B cell (primary cell): ENCODE measurements around the gene TSSK2. TPM values are rescaled to one million over a fixed set of nuclear protein-coding genes. Genes with fewer than 3 reads are reported as not detected.

Experiments
- ATAC-seq: fragments of 200-7000 bp; cut with Tn5 transposase; one replicate; pipeline ENCODE4 v1.10.0; 2021; ENCODE audit warnings: low read depth, mild to moderate bottlenecking, moderate number of reproducible peaks, moderate library complexity
- CTCF ChIA-PET: fragments of 350-600 bp; sonication (Branson Sonifier 250); formaldehyde crosslinking; loops from one replicate; lab custom pipeline; 2021; ENCODE audit warnings: antibody characterized with exemption, inconsistent platforms; lab: Charles Lee
- POLR2A ChIA-PET: fragments of 350-600 bp; sonication (Branson Sonifier 250); formaldehyde crosslinking; loops from one replicate; lab custom pipeline; 2021; ENCODE audit warnings: antibody characterized with exemption; lab: Charles Lee
- DNase-seq: peaks from one replicate; pipeline ENCODE4 v3.0.0; 2013
- H2AFZ ChIP-seq: 2 replicates; pipeline ENCODE4 v1.6.1; 2012; ENCODE audit warnings: mild to moderate bottlenecking, low read depth, low read length; ENCODE audit not compliant: insufficient read depth, poor library complexity, severe bottlenecking
- H3K27ac ChIP-seq, 2 donors: 1 replicate in 1 of 2; 2 replicates in 1 of 2; pipeline ENCODE4 v1.5.1; 2012 to 2013; ENCODE audit warnings: low read length in 2 of 2, mild to moderate bottlenecking in 2 of 2, moderate library complexity in 1 of 2
- H3K27me3 ChIP-seq, 4 experiments: fragments of 200-600 bp in 1 of 4; sonication (generic) in 1 of 4; replicated peaks in 1 of 4; 1 replicate in 2 of 4; 2 replicates in 2 of 4; pipeline versions ENCODE4 v1.6.1 to v1.7.0; 2013 to 2016; ENCODE audit warnings: low read length in 3 of 4, mild to moderate bottlenecking in 2 of 4, mixed read lengths in 1 of 4, moderate library complexity in 1 of 4; ENCODE audit not compliant: insufficient read depth in 4 of 4, control insufficient read depth in 3 of 4; ENCODE audit errors: control extremely low read depth in 1 of 4
- H3K36me3 ChIP-seq, 2 experiments: replicated peaks in 1 of 2; 1 replicate in 1 of 2; 2 replicates in 1 of 2; pipeline versions ENCODE4 v1.6.1 to v1.7.1; 2013; ENCODE audit warnings: low read length in 1 of 2; ENCODE audit not compliant: insufficient read depth in 2 of 2, control insufficient read depth in 1 of 2; ENCODE audit errors: control extremely low read depth in 1 of 2, extremely low read depth in 1 of 2
- H3K4me1 ChIP-seq, 2 donors: fragments of 200-600 bp in 1 of 2; sonication (generic) in 1 of 2; 1 replicate in 1 of 2; 2 replicates in 1 of 2; pipeline versions ENCODE4 v1.5.1 to v1.6.1; 2013 to 2017; ENCODE audit warnings: low read length in 2 of 2; ENCODE audit not compliant: control insufficient read depth in 2 of 2, insufficient read depth in 2 of 2
- H3K4me2 ChIP-seq: replicated peaks from 2 replicates; pipeline ENCODE3; 2012; ENCODE audit warnings: mild to moderate bottlenecking, low read depth, low read length; ENCODE audit not compliant: poor library complexity, severe bottlenecking
- H3K4me3 ChIP-seq, 5 experiments: fragments of 200-600 bp in 1 of 5; sonication (generic) in 1 of 5; 1 replicate in 3 of 5; 2 replicates in 2 of 5; pipeline versions ENCODE4 v1.5.1 to v1.7.0; 2011 to 2016; ENCODE audit warnings: low read length in 4 of 5, mild to moderate bottlenecking in 4 of 5, low read depth in 2 of 5, control low read depth in 1 of 5, moderate library complexity in 1 of 5; ENCODE audit not compliant: insufficient read depth in 1 of 5; ENCODE audit errors: control extremely low read depth in 1 of 5, extremely low read depth in 1 of 5
- H3K79me2 ChIP-seq: fragments of 200-600 bp; sonication (generic); one replicate; pipeline ENCODE4 v1.6.0; 2016; ENCODE audit warnings: low read length; ENCODE audit not compliant: control insufficient read depth, insufficient read depth
- H3K9ac ChIP-seq: fragments of 200-600 bp; sonication (generic); 2 replicates; pipeline ENCODE4 v1.6.1; 2017; ENCODE audit warnings: mild to moderate bottlenecking, low read length, moderate library complexity
- H3K9me3 ChIP-seq, 3 donors: one replicate each; pipeline versions ENCODE4 v1.6.1 to v1.7.1; 2013; ENCODE audit warnings: low read length in 2 of 3; ENCODE audit not compliant: control insufficient read depth in 2 of 3, insufficient read depth in 1 of 3; ENCODE audit errors: control extremely low read depth in 1 of 3
- H4K20me1 ChIP-seq: 2 replicates; pipeline ENCODE4 v1.6.0; 2012; ENCODE audit warnings: mild to moderate bottlenecking, low read length; ENCODE audit not compliant: insufficient read depth, control insufficient read depth, poor library complexity, severe bottlenecking
- H3K27ac Mint-ChIP-seq: one replicate; pipeline ENCODE4 v1.8.0; 2021; ENCODE audit warnings: mixed read lengths
- H3K27me3 Mint-ChIP-seq: one replicate; pipeline ENCODE4 v1.8.0; 2021; ENCODE audit warnings: mixed read lengths
- H3K4me1 Mint-ChIP-seq: one replicate; pipeline ENCODE4 v1.8.0; 2021; ENCODE audit warnings: mixed read lengths
- H3K4me3 Mint-ChIP-seq: one replicate; pipeline ENCODE4 v1.8.0; 2021; ENCODE audit warnings: mixed read lengths
- H3K9me3 Mint-ChIP-seq: one replicate; pipeline ENCODE4 v1.8.0; 2022; ENCODE audit warnings: mixed read lengths; ENCODE audit not compliant: insufficient read depth
- EZH2 ChIP-seq: IDR thresholded peaks from 2 replicates; pipeline ENCODE4 v1.6.1; 2012; ENCODE audit warnings: borderline replicate concordance, low read depth, mild to moderate bottlenecking, moderate library complexity, low read length; ENCODE audit not compliant: insufficient read depth, poor library complexity, severe bottlenecking
- WGBS: methylation state at CpG from one replicate; pipeline ENCODE4 v1.1.5; 2013; ENCODE audit warnings: missing lambda C conversion rate; ENCODE audit not compliant: insufficient coverage; 5-methylcytosine and 5-hydroxymethylcytosine counted together
- intact Hi-C: fragments of 100-400 bp; cut with micrococcal nuclease; formaldehyde crosslinking; loops from one replicate; pipeline ENCODE4 v1.10.0; 2022
- polyA plus RNA-seq: library from polyadenylated mRNA; depleted of rRNA; stranded (reverse); fragments of >200 nt; gene quantifications from 2 replicates; pipeline ENCODE4 v1.2.3, GENCODE V29; 2012
- total RNA-seq, 2 donors: library from RNA; stranded (reverse); fragments of 120-200 nt in 1 of 2; gene quantifications; 1 replicate in 1 of 2; 2 replicates in 1 of 2; pipeline versions ENCODE4 v1.2.3 to v1.2.4, GENCODE V29; 2013 to 2022
- TF ChIP-seq, protein P1 (sequence below): fragments of 200-600 bp; IDR thresholded peaks from one replicate; pipeline ENCODE4 v1.8.0; 2022; ENCODE audit warnings: antibody characterized with exemption, mild to moderate bottlenecking

Gene TSSK2
- total and polyA plus RNA-seq, 2 donors (not counting 1 experiment from before 2014, with no cell fraction given) = 0.15 TPM; not detected in 1

DNA sequence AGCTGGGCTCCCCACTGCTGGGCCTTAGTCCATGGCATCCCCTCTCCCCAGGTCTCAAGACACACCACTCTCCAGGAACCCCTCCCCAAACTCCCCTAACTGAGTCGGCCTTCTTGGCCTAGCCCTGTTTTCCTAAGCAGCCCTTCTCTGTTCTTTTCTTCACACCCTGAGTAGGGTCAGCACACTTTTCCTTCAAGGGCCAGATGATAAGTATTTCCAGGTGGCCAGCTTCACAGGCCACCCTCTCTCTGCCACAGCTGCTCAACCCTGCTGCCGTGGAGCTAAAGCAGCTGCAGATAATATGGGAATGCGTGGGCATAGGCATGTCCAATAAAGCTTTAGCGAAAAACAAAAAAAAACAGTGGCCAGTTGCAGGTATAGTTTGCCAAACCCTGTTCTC, 33.0 kb upstream of the TSSK2 start:
- no peak for ATAC-seq
- H2AFZ ChIP-seq = no peak overlapping the region
- POLR2A ChIA-PET = no interaction called here
- H4K20me1 ChIP-seq = peaks cover 77% of the 10 kb centered on the region
- peaks cover 90% of the 10 kb centered on the region for H3K79me2 ChIP-seq
- no peak overlapping the region for H3K27ac Mint-ChIP-seq
- H3K4me1 ChIP-seq = no peaks in the 10 kb centered on the region
- DNase-seq = no peak
- no peak overlapping the region for H3K4me3 ChIP-seq
- TF ChIP-seq, protein P1, sequence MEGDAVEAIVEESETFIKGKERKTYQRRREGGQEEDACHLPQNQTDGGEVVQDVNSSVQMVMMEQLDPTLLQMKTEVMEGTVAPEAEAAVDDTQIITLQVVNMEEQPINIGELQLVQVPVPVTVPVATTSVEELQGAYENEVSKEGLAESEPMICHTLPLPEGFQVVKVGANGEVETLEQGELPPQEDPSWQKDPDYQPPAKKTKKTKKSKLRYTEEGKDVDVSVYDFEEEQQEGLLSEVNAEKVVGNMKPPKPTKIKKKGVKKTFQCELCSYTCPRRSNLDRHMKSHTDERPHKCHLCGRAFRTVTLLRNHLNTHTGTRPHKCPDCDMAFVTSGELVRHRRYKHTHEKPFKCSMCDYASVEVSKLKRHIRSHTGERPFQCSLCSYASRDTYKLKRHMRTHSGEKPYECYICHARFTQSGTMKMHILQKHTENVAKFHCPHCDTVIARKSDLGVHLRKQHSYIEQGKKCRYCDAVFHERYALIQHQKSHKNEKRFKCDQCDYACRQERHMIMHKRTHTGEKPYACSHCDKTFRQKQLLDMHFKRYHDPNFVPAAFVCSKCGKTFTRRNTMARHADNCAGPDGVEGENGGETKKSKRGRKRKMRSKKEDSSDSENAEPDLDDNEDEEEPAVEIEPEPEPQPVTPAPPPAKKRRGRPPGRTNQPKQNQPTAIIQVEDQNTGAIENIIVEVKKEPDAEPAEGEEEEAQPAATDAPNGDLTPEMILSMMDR = no peak
- no peak for TF ChIP-seq EZH2
- no peak overlapping the region for H3K27ac ChIP-seq
- no peaks in the 10 kb centered on the region for H3K9me3 ChIP-seq
- no peak overlapping the region for H3K9ac ChIP-seq
- WGBS = 92% methylated on average over 2 of the region's 4 CpGs
- CTCF ChIA-PET = no interaction called here
- H3K36me3 ChIP-seq = peaks cover 3 to 13% of the 10 kb centered on the region in 2 experiments
- no peak overlapping the region for H3K4me2 ChIP-seq
- intact Hi-C loops = no loop called here
- H3K9me3 Mint-ChIP-seq = no peaks in the 10 kb centered on the region
- H3K27me3 ChIP-seq = no peaks in the 10 kb centered on the region
- no peak overlapping the region for H3K4me3 Mint-ChIP-seq
- no peaks in the 10 kb centered on the region for H3K27me3 Mint-ChIP-seq
- peaks cover 15% of the 10 kb centered on the region for H3K4me1 Mint-ChIP-seq

DNA sequence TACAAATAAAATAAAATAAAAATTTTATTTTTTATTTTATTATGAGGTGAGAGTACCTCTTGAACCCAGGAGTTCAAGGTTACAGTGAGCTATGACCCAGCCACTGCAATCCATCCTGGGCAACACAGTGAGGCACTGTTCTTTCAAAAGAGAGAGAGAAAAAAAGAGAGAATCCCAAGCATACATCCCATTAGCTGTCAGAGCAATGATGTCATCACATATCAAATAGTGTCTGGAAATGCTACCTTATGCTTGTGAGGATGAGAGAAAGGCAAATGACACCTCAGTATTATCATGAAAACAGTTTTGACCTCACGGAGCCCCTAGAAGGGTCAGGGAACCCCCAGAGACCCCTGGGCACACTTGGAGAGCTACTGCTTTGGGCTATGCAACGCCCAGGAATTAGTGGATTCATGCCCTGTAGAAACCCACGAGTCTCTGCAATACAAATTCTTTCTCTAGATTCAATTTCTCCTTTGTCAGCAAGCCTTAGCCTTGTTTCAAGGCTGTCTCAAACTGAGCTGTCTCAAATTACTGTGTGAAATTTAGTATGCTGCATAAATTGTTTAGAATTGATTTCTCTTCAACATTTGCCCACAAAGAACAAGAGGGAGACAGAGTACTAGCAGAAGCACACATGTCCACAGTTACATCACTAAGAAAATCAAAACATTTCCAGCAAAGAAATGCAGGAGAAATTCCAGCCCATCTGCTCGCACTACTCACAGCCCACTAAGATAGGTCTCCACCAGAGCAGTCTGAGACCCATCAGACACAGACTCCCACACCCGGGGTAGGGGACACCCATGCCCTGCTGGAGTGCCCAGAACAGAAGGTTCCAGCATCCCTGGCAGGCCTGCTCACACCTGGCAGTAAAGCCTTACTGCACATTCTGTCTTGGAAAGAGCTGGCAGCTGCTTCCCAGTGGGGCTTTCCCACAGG, 27.0 kb upstream of the TSSK2 start:
- WGBS = 100% methylated on average over 4 of the region's 5 CpGs
- H3K4me3 ChIP-seq = no peak overlapping the region
- Mint-ChIP-seq H3K27ac (no peak overlapping the region), H3K27me3 (no peaks in the 10 kb centered on the region), H3K4me1 (peaks cover 44% of the 10 kb centered on the region), H3K4me3 (no peak overlapping the region), H3K9me3 (no peaks in the 10 kb centered on the region)
- intact Hi-C loops = no loop called here
- peaks cover 0 to 5% of the 10 kb centered on the region in 2 experiments for H3K36me3 ChIP-seq
- H3K79me2 ChIP-seq = peaks cover 97% of the 10 kb centered on the region
- no peaks in the 10 kb centered on the region for H3K27me3 ChIP-seq
- POLR2A ChIA-PET = no interaction called here
- no peaks in the 10 kb centered on the region for H3K9me3 ChIP-seq
- H3K9ac ChIP-seq = no peak overlapping the region
- H3K27ac ChIP-seq = no peak overlapping the region
- H4K20me1 ChIP-seq = peaks cover 95% of the 10 kb centered on the region
- TF ChIP-seq, protein P1 = no peak
- TF ChIP-seq EZH2 = no peak
- ATAC-seq (no peak), DNase-seq (no peak)
- CTCF ChIA-PET = interaction anchor here (0.5 to 0.6 kb wide), 2 partner anchors 48 to 347 kb away, joined by 3 read pairs; no protein-coding TSS in a partner anchor
- no peak overlapping the region for H3K4me2 ChIP-seq
- H2AFZ ChIP-seq = no peak overlapping the region
- peaks cover 7 to 19% of the 10 kb centered on the region in 2 donors for H3K4me1 ChIP-seq
